ENCODE measurements around the gene PDZRN4.

- TF ChIP-seq POLR2A (IDR thresholded peaks at IDR 0.05) (no peak), CTCF (IDR thresholded peaks at IDR 0.05) (no peak), EP300 (IDR thresholded peaks at IDR 0.05) (no peak)
These were observed 389.9 kb downstream of the PDZRN4 start for GRCh38 chr12:41577995-41578394.

Measured in tibial nerve (tissue), 4 donors.